A673 (cell line): ENCODE results near the gene MAGI1. TPM values are rescaled to one million over a fixed set of nuclear protein-coding genes. Genes with fewer than 3 reads are reported as not detected.

Experiments
- BruUV-seq: library from RNA; stranded (reverse); fragments of 400-500 nt; replicated peaks from 2 replicates; lab custom pipeline; 2021; lab: Mats Ljungman, UMichigan
- CTCF ChIA-PET: fragments of 300-600 bp; sonication (Branson Sonifier 250); formaldehyde crosslinking; loops from one replicate; lab custom pipeline; 2022; ENCODE audit warnings: antibody characterized with exemption; lab: Charles Lee
- POLR2A ChIA-PET: fragments of 300-600 bp; sonication (Branson Sonifier 250); formaldehyde crosslinking; loops from one replicate; lab custom pipeline; 2022; ENCODE audit warnings: antibody characterized with exemption; ENCODE audit not compliant: low non-redundant PET; lab: Charles Lee
- DNase-seq: peaks from one replicate; pipeline ENCODE4 v3.0.0-alpha.2; 2015; ENCODE audit warnings: low spot score
- H3K27ac ChIP-seq: fragments of 200-600 bp; sonication (generic); 2 replicates; pipeline ENCODE4 v1.5.1; 2016; ENCODE audit warnings: mixed run types, low read depth, mild to moderate bottlenecking, mixed read lengths, antibody characterized with exemption, low read length; ENCODE audit not compliant: poor library complexity, severe bottlenecking
- H3K27me3 ChIP-seq: fragments of 200-600 bp; sonication (generic); replicated peaks from 2 replicates; pipeline ENCODE4 v1.6.1; 2017; ENCODE audit warnings: mixed run types, low read depth, mild to moderate bottlenecking, mixed read lengths, antibody characterized with exemption, low read length; ENCODE audit not compliant: insufficient read depth, poor library complexity
- H3K36me3 ChIP-seq: fragments of 200-600 bp; sonication (generic); 2 replicates; pipeline ENCODE4 v1.6.1; 2016; ENCODE audit warnings: mixed run types, mild to moderate bottlenecking, mixed read lengths, antibody characterized with exemption, low read length; ENCODE audit not compliant: insufficient read depth, poor library complexity, severe bottlenecking
- H3K4me1 ChIP-seq: fragments of 200-600 bp; sonication (generic); 2 replicates; pipeline ENCODE4 v1.6.1; 2017; ENCODE audit warnings: mixed run types, mild to moderate bottlenecking, mixed read lengths, antibody characterized with exemption, low read length; ENCODE audit not compliant: insufficient read depth, poor library complexity, severe bottlenecking
- H3K4me3 ChIP-seq: fragments of 200-600 bp; sonication (generic); 2 replicates; pipeline ENCODE4 v1.5.1; 2016; ENCODE audit warnings: low read depth, mixed run types, mild to moderate bottlenecking, mixed read lengths, low read length; ENCODE audit not compliant: poor library complexity, severe bottlenecking
- H3K9me3 ChIP-seq: fragments of 200-600 bp; sonication (generic); 2 replicates; pipeline ENCODE4 v1.6.1; 2016; ENCODE audit warnings: mixed run types, low read depth, mild to moderate bottlenecking, mixed read lengths, antibody characterized with exemption, low read length; ENCODE audit not compliant: poor library complexity, severe bottlenecking
- CTCF ChIP-seq: fragments of 300-800, 200-600 bp; sonication (generic); conservative IDR thresholded peaks from 2 replicates; pipeline ENCODE4 v1.5.1; 2017; ENCODE audit warnings: low read depth, mild to moderate bottlenecking, antibody characterized with exemption, low read length, moderate library complexity, mixed read lengths
- EZH2 ChIP-seq: fragments of 200-600 bp; sonication (generic); IDR thresholded peaks from 2 replicates; pipeline ENCODE4 v1.6.1; 2017; ENCODE audit warnings: borderline replicate concordance, low read depth, mild to moderate bottlenecking, mixed read lengths, antibody characterized with exemption, low read length; ENCODE audit not compliant: poor library complexity, severe bottlenecking
- intact Hi-C: fragments of 100-400 bp; cut with micrococcal nuclease; formaldehyde crosslinking; loops from one replicate; pipeline ENCODE4 v1.10.0; 2022; ENCODE audit not compliant: unreplicated experiment
- total RNA-seq: library from RNA; stranded (reverse); gene quantifications from 2 replicates; pipeline ENCODE4 v1.2.3, GENCODE V29; 2021

The MAGI1 gene
- total RNA-seq, 1 experiment from 2014 or later: 30.5 TPM

GRCh38 chr3:65856907-65857306, 181.8 kb downstream of the MAGI1 start:
- no peaks in the 10 kb centered on the region for H3K27me3 ChIP-seq
- peaks cover 19% of the 10 kb centered on the region for H3K4me1 ChIP-seq
- no peaks in the 10 kb centered on the region for H3K36me3 ChIP-seq
- intact Hi-C loops: no loop called here
- TF ChIP-seq EZH2 (no peak), CTCF (no peak)
- no peak overlapping the region for H3K4me3 ChIP-seq
- no peak overlapping the region for H3K27ac ChIP-seq
- H3K9me3 ChIP-seq: no peaks in the 10 kb centered on the region
- CTCF ChIA-PET: no interaction called here
- POLR2A ChIA-PET: no interaction called here
- DNase-seq: no peak
- no TSS peak for BruUV-seq

- BruUV-seq: no TSS peak
- H3K27me3 ChIP-seq: no peaks in the 10 kb centered on the region
- H3K9me3 ChIP-seq: no peaks in the 10 kb centered on the region
- no peak for DNase-seq
- intact Hi-C loops: no loop called here
- H3K4me1 ChIP-seq: peaks cover 19% of the 10 kb centered on the region
- H3K27ac ChIP-seq: no peak overlapping the region
- no peak overlapping the region for H3K4me3 ChIP-seq
- no peaks in the 10 kb centered on the region for H3K36me3 ChIP-seq
- POLR2A ChIA-PET: no interaction called here
- TF ChIP-seq EZH2: no peak
- TF ChIP-seq CTCF: no peak
- CTCF ChIA-PET: no interaction called here
Observed at GRCh38 chr3:65855370-65856100, 183.2 kb downstream of the MAGI1 start.

- no TSS peak for BruUV-seq
- Histone ChIP-seq H3K27ac (no peak overlapping the region), H3K4me3 (no peak overlapping the region), H3K36me3 (no peaks in the 10 kb centered on the region), H3K9me3 (no peaks in the 10 kb centered on the region), H3K27me3 (no peaks in the 10 kb centered on the region), H3K4me1 (peaks cover 19% of the 10 kb centered on the region)
- ChIA-PET POLR2A (interaction anchor here (0.7 kb wide), 1 partner anchor 17 kb away, joined by 3 read pairs; no protein-coding TSS in a partner anchor), CTCF (no interaction called here)
- DNase-seq: peak; percentile 68
- no peak for TF ChIP-seq EZH2
- TF ChIP-seq CTCF: no peak
- intact Hi-C loops: no loop called here
Observed at GRCh38 chr3:65854606-65855304, 184.0 kb downstream of the MAGI1 start.
